Mesenteric fat pad (tissue), 1 donor: ENCODE measurements around the gene POLR3K. TPM values are rescaled to one million over a fixed set of nuclear protein-coding genes. Genes with fewer than 3 reads are reported as not detected.
A peak's percentile ranks its signal among the peaks of the same experiment; 100 is the strongest.
"Not testable (repeated sequence)": the region's sequence is repeated elsewhere in the genome, so short reads cannot be mapped to it uniquely, and the experiment has no call there.

ENCODE experiments used
- DNase-seq: peaks from one replicate; pipeline ENCODE4 v3.0.0-alpha.2; 2020; ENCODE audit warnings: low spot score
- microRNA-seq: library from miRNA; unstranded; fragments of <30 nt; microRNA quantifications from one replicate; pipeline ENCODE4 v1.2.0, GENCODE V29; 2020; ENCODE audit warnings: borderline number of aligned reads
- total RNA-seq: library from RNA; stranded (reverse); fragmentation: NEBNext Ultra II Directional; extraction: Animal tissue kit (Norgen Biotek cat#: 25700); gene quantifications from one replicate; pipeline ENCODE4 v1.2.1, GENCODE V29; 2021
- donor health status: DM: yes; HTN: yes; CAD: no.

POLR3K gene
- total RNA-seq, 1 donor from 2014 or later, result 11.5 TPM

DNA sequence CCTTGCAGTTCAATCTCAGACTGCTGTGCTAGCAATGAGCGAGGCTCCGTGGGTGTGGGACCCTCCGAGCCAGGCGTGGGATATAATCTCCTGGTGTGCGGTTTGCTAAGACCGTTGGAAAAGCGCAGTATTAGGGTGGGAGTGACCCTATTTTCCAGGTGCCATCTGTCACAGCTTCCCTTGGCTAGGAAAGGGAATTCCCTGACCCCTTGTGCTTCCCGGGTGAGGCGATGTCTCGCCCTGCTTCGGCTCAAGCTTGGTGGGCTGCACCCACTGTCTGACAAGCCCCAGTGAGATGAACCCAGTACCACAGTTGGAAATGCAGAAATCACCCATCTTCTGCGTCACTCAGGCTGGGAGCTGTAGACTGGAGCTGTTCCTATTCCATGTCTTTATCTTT, 32.5 kb downstream of the POLR3K start:
- DNase-seq, result not testable (repeated sequence)

DNA sequence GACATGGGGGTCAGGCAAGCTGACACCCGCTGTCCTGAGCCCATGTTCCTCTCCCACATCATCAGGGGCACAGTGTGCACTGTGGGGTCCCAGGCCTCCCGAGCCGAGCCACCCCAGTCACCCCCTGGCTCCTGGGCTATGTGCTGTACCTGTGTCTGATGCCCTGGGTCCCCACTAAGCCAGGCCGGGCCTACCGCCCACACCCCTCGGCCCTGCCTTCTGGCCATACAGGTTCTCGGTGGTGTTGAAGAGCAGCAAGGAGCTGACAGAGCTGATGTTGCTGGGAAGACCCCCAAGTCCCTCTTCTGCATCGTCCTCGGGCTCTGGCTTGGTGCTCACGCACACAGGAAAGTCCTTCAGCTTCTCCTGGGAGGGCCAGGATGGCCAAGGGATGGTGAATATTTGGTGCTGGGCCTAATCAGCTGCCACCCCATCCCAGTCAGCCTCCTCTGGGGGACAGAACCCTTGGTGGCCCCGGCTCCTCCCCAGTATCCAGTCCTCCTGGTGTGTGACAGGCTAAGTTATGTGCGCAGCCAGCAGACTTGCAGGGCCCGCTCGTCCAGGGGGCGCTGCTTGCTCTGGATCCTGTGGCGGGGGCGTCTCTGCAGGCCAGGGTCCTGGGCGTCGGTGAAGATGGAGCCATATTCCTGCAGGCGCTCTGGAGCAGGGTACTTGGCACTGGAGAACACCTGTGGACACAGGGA, 36.2 kb downstream of the POLR3K start:
- not testable (repeated sequence) for DNase-seq

DNA sequence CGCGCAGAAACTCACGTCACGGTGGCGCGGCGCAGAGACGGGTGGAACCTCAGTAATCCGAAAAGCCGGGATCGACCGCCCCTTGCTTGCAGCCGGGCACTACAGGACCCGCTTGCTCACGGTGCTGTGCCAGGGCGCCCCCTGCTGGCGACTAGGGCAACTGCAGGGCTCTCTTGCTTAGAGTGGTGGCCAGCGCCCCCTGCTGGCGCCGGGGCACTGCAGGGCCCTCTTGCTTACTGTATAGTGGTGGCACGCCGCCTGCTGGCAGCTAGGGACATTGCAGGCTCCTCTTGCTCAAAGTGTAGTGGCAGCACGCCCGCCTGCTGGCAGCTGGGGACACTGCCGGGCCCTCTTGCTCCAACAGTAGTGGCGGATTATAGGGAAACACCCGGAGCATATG, 42.6 kb downstream of the POLR3K start:
- DNase-seq, result peak; percentile 94

DNA sequence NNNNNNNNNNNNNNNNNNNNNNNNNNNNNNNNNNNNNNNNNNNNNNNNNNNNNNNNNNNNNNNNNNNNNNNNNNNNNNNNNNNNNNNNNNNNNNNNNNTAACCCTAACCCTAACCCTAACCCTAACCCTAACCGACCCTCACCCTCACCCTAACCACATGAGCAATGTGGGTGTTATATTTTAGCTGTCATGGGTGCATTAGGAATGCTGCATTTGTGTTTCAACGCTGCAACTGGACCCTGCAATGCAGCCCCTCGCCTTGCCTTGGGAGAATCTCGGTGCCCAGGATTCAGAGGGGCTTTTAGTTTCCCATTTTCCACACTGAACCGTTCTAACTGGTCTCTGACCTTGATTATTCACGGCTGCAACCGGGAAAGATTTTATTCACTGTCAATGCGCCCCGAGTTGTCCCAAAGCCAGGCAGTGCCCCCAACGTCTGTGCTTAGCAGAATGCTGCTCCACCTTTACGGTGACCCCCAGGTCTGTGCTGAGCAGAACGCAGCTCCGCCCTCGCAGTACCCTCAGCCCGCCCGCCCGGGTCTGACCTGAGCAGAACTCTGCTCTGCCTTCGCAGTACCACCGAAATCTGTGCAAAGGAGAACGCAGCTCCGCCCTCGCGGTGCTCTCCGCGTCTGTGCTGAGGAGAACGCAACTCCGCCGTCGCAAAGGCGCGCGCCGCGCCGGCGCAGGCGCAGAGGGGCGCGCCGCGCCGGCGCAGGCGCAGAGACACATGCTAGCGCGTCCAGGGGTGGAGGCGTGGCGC, 43.3 kb downstream of the POLR3K start:
- DNase-seq, result no peak

Small RNA genes within 50 kb of the gene (microRNA-seq; reads per million reads assigned to microRNA genes)
- not detected for gene MIR6859-4

Other genes with a start within 250 kb of the POLR3K start
- 23.0 TPM for gene SNRNP25, start 220 bp upstream of the POLR3K start, total RNA-seq
- 30.0 TPM for gene RHBDF1, start 19.0 kb upstream of the POLR3K start, total RNA-seq
- 44.4 TPM for gene MPG, start 24.6 kb upstream of the POLR3K start, total RNA-seq
- 22.5 TPM for gene NPRL3, start 85.1 kb upstream of the POLR3K start, total RNA-seq
- not detected for gene HBZ, start 99.0 kb upstream of the POLR3K start, total RNA-seq
- not detected for gene HBM, start 112.4 kb upstream of the POLR3K start, total RNA-seq
- 248 TPM for gene HBA2, start 119.3 kb upstream of the POLR3K start, total RNA-seq
- gene HBA1, start 123.1 kb upstream of the POLR3K start, total RNA-seq, result 275 TPM
- not detected for gene HBQ1, start 126.9 kb upstream of the POLR3K start, total RNA-seq
- 56.7 TPM for gene LUC7L, start 175.8 kb upstream of the POLR3K start, total RNA-seq
- 90.6 TPM for gene FAM234A, start 181.2 kb upstream of the POLR3K start, total RNA-seq
- gene RGS11, start 222.3 kb upstream of the POLR3K start, total RNA-seq, result 21.4 TPM
- 8.6 TPM for gene ARHGDIG, start 227.0 kb upstream of the POLR3K start, total RNA-seq
- 2.2 TPM for gene PDIA2, start 229.6 kb upstream of the POLR3K start, total RNA-seq